HG03108 (cell line): ENCODE results near the gene AMZ1.
"Not testable (repeated sequence)": the region's sequence is repeated elsewhere in the genome, so short reads cannot be mapped to it uniquely, and the experiment has no call there.

ENCODE experiments used
- ATAC-seq: cut with Tn5 transposase; IDR thresholded peaks from one replicate; pipeline ENCODE4 v1.9.1; 2021; ENCODE audit warnings: moderate library complexity; ENCODE audit not compliant: unreplicated experiment

The AMZ1 gene

DNA sequence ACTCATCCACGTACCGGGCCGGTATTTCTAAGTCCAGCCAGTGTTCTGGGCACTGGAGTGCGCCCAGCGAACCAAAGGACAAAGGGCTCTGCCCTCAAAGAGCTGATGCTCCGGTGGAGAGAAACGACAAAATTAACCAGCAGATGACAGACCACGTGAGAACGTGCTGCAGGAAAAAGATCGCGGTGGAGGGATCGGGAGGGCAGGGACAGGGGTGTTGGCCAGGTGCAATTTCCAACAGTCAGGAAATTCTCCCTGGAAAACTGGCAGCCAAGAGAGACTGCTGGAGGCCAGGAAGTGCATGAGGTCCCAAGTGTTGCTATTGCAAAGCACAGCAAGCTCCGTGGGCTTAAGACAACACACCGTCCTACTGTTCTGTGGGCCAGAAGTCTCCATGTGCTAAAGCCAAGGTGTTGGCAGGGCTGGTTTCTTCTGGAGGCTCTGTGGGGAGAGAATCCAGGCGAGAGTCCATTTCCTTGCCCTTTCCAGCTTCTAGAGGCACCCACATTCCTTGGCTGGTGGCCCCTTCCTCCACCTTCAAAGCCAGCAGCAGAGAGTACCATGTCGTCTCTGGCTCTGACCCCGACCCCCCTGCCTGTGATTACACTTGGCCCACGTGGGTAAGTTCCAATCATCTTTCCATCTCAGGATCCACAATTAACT is 21.3 kb upstream of the AMZ1 start:
- no peak for ATAC-seq

DNA sequence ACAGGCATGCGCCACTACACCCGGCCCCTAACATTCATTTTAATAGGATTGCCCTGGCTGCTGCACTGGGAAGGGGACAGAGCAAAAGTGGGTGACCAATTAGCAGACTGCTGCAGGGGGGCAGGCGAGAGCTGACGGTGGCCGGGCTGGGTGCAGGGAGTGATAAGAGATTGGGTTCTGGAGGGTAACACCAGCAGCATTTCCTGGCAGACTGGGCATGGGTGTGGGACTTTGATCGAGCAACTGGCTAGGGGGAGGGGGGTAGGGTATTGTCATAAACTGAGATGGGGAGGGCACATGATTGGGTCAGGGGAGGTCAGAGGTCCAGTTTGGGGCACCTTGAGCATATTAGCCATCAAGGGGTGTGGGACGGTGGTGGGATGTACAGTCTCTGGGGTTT is 20.2 kb upstream of the AMZ1 start:
- no peak for ATAC-seq

DNA sequence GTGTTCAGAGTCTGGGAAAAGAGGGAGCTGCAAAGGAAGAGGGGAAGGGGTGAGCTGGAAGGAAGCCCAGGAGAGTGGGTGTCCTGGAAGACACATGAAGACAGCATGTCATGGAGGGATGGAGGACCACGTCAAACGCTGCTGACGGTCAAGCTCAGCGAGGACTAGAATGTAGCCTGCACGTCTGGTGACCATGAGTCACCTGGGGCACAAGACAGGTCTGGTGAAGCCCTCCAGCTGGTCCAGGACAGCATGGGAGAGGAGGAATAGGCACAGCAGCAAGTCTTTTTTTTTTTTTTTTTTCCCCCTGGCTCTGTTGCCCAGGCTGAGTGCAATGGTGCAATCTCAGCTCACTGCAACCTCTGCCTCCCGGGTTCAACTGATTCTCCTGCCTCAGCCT is 19.6 kb upstream of the AMZ1 start:
- no peak for ATAC-seq

DNA sequence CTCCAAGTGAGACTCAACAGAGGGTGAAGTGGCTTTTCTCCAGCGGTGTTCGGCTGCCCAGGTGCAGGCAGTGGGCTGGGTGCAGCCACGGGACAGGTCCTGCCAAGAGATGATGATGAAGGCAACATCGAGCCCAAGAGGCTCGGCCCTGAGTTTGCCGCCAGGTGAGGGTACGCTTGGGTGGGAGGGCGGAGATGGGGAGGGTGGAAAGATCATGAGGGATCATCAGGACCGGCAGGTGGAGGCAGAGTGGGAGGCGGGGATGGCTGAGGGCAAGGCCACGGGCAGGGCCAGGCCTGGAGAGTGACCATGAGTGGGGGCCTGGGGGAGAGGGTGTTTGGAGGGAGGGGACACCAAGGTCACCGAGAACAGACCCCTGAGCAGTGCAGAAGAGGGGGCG is 17.8 kb upstream of the AMZ1 start:
- ATAC-seq: no peak

DNA sequence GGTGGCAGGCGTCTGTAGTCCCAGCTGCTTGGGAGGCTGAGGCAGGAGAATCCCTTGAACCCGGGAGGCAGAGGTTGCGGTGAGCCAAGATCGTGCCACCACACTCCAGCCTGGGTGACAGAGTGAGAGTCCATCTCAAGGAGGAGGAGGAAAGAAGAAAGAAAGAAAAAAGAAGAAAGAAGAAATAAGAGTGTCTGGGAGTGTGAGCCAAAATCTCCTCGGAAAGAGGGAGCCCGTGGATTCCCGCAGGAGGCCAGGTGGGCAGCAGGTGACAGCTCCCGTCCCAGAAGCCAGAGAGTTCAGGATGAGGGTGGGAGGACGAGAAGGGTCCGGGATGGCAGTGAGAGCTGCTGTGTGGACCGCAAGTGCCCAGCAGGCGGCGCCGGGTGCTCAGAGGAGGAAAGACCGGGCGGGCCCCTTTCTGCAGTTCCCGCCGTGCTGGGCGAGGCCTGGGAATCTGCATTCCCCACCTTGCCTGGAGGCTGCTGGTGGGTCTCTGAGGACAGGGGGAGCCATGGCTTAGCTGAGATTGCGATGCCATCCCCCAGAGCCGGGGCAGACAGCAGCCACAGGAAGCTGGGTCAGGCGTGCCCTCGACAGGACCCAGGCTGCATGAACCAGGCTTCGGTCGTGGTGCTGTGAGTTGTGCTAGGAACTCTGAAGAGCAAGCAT is 17.1 kb upstream of the AMZ1 start:
- no peak for ATAC-seq

DNA sequence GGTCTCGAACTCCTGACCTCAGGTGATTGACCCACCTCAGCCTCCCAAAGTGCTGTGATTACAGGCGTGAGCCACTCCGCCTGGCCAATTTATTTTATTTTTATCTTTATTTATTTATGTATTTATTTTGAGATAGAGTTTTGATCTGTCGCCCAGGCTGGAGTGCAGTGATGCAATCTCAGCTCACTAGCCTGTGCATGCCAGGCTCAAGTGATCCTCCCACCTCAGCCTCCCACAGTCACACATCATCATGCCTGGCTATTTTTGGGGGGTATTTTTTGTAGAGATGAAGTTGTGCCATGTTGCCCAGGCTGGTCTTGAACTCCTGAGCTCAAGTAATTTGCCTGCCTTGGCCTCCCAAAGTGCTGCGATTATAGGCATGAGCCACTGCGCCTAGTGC is 14.8 kb upstream of the AMZ1 start:
- ATAC-seq: not testable (repeated sequence)

DNA sequence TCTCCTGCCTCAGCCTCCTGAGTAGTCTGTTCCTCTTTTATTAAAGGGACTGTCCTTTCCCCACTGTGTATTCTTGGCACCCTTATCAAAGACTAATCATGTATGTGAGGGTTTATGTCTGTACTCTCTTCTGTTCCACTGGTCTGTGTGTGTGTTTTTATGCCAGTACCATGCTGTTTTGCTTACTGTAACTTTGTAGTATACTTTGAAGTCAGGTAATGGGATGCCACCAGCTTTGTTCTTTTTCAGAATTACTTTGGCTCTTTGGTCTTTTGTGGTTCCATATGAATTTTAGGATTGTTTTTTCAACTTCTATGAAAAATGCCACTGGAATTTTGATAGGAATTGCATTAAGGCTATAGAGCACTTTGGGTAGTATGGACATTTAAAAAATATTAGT is 14.1 kb upstream of the AMZ1 start:
- ATAC-seq: no peak

DNA sequence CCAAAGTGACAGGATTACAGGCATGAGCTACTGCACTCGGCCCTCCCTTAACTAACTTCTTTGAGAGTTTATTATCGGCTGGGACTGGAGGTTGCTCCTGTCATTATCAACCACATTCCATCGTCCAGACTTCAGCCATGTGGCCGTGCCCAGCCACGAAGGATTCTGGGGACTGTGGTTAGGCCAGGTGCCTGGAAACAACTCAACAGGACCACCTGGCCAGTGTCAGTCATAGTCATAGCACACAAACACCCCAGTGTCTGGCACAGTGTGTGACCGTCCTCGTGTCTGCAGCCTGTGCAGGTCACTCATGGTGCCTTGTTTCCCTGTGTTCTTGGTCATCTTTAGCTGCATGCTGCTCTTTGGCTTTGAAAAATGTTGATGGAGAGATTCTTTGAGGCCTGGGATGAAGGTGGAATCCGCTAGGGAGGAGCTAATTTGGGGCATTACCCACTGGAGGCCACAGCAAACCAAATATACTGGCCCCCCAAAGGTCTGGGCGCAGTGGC is 12.7 kb upstream of the AMZ1 start:
- ATAC-seq: no peak

DNA sequence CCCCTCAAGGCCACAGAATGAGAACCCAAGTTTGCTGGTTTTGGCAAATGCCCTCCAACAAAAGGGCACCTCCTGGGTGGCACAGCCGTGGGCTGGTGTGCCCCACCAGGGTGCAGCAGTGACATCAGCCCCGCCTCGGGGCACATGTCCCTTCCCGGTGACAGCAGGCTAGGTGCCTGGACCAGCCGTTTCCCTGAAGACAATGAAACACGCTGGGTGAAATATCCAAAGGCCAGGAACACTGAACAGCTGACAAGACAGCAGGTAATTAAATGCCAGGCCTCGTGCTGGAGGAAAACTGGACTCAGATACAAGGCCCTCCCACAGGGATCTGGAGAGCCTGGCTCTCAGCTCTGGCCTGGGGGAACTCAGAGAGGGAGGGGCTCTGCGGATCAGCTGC is 11.4 kb upstream of the AMZ1 start:
- not testable (repeated sequence) for ATAC-seq

DNA sequence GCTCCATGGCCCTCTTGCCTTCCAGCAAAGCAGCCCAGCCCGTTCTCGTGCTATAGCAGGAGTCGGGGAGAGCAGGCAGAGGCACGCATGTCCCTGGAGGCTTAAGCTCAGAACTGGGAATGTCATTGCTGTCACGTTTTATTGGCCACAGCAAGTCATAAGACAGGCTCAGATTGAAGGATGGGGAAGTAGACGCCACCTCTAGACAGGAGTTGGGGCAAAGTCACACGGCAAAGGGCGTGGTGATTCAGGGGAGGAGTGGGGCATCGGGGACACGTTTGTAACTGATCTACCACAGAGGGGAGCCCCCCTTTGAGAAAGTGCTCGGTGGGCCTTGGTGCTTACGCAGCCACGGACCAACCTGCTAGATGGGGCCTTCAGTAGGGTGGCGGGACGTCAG is 9.5 kb upstream of the AMZ1 start:
- ATAC-seq: not testable (repeated sequence)

DNA sequence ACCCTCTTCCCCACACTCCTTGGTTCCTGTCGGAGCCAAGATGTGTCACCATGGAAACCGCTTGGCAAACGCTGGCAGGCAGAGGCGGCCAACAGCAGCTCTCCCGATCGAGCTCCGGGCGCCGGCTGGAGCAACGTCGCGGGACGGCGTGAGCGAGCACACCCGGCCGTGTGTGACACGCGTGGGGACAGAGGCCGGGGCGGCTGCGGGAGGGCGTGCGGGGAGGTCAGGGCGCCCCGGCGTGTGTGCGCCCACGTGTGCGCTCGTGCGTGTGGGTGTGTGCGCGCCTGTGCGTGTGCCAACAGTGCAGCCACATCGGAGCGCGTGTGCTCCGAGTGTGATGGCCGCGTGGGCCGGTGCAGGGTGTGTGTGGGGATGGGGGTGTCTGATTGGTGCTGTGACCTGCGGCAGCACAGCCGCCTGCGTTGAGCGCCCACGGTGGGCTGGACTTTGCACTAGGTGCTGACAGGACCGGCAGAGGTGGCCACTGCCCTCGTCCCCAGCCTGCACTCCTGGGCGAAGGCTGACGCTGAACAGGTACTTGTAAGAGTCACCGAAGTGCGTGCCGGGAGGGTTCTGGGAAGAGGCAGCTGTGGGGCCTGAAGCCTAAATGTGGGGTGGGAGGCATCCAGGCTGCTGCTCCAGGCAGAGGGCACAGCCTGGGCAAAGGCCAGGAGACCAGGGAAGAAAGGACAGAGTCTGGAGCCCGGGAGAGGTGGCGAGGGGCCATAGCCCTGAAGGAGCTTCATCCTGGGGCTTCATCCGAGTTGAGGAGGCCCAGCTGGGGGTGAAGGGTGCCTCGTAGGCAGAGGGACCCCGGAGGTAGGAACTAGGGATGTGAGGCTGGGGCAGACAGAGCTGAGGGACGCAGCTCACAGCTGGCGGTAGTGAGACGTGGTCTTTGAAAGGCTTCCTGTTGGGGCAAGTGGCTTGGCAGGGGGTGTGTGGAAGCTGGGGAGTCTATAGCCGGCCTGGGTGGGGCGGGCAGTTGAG is 8.6 kb upstream of the AMZ1 start:
- ATAC-seq: not testable (repeated sequence)

DNA sequence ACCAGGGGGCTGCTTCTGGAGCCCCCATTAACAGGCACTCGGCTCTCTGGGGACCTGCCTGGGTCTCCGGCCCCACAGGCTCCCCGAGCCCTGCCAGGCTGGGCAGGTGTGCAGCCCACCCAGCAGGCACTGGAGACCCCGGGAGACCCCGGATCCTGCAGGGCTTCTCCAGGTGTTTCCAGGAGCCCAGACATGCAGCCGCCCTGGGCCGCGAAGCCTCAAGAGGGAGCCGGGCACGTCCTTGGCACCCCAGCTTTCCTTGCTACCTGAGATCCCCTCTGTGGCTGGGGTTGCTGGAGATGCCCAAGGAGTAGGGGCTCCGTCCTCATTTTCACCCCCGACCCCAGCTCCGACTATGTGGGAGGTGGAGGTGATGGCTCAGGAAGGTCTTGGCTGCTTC is 7.7 kb upstream of the AMZ1 start:
- no peak for ATAC-seq

DNA sequence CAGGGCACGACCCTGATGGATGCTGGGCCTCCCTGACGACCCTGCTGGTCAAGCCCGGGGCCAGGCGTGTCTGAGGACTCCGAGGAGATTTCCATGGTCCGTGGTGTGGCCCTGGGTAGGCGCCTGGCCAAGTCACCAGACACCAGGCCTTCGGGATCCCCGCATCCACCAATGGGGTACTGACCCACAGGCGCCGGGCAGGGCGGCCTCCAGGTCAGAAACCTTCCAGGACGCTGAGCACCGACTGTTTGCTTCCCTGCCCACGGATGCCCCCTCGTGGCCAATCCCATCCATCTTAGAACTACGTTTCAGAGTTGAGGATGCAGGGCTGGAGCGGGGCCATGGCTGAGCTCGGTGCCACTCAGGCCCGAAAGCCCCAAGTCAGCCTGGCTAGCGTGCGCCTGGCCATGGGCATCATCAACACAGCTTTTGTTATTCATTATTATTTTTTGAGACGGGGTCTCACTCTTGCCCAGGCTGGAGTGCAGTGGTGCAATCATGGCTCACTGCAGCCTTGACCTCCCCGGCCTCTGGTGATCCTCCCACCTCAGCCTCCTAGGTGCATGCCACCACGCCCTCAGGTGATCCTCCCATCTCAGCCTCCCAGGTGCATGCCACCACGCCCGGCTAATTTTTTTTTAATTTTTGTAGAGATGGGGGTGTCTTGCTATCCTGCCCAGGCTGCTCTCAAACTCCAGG is 7.1 kb upstream of the AMZ1 start:
- ATAC-seq: no peak

DNA sequence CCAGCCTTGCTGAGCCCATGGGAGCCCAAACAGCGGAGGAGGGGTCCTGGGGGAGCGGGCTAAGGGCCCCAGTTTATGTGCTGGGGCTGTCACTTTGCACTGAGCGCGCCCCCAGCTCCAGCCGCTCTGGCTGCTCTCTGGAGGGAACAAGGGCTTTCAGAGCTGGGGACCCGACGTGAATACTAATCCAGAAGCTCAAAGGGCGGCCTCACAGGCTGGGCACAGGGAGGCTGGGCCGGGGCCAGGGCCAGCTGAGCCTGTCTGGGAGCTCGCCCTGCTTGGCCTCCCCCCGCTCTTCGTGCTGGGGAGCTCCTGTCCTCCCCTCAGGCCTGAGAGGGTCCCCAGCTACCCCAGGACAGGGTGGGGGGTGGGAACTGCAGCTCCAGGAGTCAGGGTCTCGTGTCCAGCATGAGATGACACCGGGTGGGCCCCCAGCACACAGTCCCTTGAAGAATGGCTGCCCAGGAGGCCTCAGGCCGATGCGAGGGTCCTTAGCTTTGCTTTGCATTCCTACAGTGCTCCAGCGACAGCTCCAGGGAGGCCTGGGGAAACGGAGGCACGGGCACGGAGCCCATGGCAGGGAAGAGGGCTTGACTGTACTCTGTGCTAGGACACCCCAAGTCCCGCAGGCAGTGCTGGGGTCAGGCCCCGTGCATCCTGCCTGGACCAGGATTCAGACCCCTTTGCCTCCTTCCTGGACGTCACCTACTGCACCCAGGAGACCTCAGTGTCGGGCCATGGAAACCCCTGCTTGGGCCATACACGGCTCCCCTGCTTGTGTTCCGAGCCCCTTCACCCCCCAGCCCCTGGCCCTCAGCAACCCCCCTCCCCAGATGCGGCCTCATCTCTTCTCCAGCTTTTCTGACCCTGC is 5.8 kb upstream of the AMZ1 start:
- ATAC-seq: no peak

DNA sequence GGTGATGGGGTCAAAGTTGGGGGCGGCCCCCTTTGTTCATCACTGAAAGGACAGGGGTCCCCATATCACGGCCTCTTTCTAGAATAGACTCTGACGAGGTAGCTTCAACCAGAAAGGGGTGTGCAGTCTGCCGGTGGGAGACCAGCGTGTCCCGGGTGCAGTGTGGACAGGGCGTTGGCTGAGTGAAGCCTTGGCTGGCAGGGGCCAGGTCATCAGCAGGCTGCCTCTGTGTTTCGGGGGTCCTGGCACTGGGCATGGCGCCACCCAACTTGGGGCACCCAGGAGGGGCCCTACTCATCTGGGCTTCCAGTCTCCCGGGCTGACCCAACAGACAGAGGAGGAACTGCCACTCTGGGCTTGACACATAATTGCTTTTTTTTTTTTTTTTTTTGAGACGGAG is 3.5 kb upstream of the AMZ1 start:
- no peak for ATAC-seq

DNA sequence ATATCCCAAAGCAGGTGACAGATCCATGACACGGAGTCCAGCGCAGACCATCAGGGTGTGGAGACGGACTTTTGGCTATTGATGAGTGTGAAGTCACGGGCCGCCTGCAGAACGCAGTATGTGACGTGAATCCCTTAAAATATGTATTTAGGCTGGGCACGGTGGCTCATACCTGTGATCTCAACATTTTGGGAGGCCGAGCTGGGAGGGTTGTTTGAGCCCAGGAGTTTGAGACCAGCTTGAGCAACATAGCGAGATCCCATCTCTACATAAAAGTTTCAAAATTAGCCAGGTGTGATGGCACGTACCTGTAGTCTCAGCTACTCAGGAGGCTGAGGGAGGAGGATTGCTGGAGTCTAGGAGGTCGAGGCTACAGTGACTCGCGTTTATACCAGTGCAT is 1.9 kb upstream of the AMZ1 start:
- ATAC-seq: no peak

DNA sequence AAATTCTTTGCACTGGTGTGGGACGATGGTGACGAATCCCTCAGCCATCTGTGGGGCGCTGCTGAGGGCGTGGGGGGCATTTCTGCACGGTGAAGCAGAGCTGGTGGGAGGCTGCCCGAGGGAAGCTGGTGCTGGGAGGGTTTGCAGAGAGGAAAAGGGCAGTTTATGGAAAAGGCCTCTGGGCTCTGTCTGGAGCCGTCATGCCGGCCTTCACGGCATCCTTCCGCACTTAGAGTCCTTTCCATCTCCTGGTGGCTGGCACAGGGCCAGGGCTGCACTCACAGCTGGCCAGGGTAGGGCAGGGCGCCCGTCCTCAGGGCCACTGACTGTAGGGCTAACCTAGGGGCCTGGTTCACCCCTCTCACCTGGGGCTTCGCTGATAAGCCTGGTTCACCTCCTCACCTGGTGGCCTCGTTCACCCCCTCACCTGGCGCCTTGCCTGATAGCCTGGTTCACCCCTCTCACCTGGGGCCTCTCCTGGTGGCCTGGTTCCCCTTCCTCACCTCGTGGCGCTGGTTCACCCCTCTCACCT is 598 bp upstream of the AMZ1 start:
- ATAC-seq: no peak

DNA sequence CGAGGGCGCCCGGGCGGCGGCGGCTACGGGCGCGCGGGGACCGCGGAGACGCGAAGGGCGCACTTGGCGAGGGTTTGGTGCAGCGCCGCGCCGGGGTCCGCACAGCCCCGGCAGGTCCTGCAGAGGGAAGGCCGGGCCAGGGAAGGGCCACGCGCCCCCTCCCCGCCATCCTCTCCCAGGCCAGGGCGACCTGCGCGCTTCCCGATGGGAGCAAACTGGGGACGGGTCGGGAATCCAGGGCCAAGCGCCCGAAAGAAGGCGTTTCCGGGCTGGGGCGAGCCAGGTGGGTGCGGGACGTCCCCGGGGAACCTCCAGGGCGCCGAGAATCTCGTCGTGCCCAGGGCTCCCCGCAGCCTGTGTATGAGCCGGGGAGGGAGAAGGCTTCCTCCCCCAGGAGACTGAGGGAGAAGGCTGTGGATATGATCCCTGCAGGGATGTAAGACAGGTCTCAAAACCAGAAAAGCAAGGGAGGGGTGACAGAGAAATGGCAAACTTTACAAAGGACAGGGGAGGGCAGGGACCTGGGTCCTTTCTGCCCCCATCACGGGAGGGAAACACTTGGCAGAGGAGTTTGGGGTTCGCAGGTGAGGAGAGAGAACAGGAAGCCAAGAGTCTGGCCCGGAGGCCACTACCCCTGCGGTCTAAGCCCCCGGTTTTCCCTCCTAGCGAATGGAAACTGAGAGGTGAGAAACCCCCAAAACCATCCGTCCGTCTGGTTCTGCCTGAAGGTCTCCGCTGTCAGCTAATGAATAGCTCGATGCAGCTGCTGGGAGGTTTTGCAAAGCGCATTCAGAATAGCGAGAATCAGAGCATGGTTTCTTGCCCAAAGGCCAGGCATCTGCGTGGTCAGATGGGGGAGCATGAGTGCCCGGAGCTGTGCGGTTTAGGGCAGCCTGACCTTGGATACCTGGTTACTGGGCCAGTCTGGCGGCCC is 674 bp downstream of the AMZ1 start:
- peak; percentile 84 for ATAC-seq
